DND-41 (cell line): ENCODE results near the gene FUT1.

Experiments
- EZH2 ChIP-seq: IDR thresholded peaks from 3 replicates; pipeline ENCODE4 v1.6.1; 2012; ENCODE audit warnings: borderline replicate concordance, low read depth, mild to moderate bottlenecking, moderate library complexity, low read length, inconsistent platforms; ENCODE audit not compliant: severe bottlenecking
- TF ChIP-seq, protein P1 (sequence below): IDR thresholded peaks from 2 replicates; pipeline ENCODE4 v1.5.1; 2012; ENCODE audit warnings: borderline replicate concordance, low read length, moderate library complexity, mild to moderate bottlenecking; ENCODE audit not compliant: poor library complexity, severe bottlenecking; ENCODE audit errors: extremely low read depth

- TF ChIP-seq, protein P1, sequence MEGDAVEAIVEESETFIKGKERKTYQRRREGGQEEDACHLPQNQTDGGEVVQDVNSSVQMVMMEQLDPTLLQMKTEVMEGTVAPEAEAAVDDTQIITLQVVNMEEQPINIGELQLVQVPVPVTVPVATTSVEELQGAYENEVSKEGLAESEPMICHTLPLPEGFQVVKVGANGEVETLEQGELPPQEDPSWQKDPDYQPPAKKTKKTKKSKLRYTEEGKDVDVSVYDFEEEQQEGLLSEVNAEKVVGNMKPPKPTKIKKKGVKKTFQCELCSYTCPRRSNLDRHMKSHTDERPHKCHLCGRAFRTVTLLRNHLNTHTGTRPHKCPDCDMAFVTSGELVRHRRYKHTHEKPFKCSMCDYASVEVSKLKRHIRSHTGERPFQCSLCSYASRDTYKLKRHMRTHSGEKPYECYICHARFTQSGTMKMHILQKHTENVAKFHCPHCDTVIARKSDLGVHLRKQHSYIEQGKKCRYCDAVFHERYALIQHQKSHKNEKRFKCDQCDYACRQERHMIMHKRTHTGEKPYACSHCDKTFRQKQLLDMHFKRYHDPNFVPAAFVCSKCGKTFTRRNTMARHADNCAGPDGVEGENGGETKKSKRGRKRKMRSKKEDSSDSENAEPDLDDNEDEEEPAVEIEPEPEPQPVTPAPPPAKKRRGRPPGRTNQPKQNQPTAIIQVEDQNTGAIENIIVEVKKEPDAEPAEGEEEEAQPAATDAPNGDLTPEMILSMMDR: no peak
- no peak for TF ChIP-seq EZH2
Observed at GRCh38 chr19:48705431-48705830, 47.0 kb downstream of the FUT1 start.
